Astrocyte (in vitro differentiated cells and primary cell): Measurements from ENCODE around the gene UNG.

ENCODE experiments used
- EZH2 ChIP-seq: IDR thresholded peaks from 2 replicates; pipeline ENCODE4 v1.6.1; 2012; ENCODE audit warnings: mild to moderate bottlenecking, low read length, inconsistent platforms; ENCODE audit not compliant: insufficient read depth
- TF ChIP-seq, protein P1 (sequence below): IDR thresholded peaks from 2 replicates; pipeline ENCODE4 v1.5.1; 2011; ENCODE audit warnings: low read depth, mild to moderate bottlenecking, inconsistent platforms, low read length, moderate library complexity; ENCODE audit not compliant: insufficient read depth

DNA sequence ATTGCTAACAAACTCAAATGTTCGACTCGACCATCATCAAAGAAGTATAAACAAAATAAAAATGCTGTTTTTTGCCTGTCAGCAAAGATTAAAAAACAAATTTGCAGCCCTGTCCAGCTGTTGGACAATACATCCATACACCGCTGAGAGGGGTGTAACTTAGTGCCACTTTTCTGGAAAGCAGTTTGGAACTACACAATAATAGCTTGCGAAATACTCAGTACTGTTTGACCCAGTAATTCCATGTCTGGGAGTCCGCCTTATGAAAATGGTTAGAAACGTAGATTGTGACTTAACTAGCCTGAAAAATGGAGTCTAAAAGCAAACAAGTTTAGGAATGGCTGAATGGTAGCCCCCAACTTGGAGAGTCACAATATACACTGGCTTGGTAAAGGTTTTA lies 38.6 kb upstream of the UNG start:
- TF ChIP-seq, protein P1, sequence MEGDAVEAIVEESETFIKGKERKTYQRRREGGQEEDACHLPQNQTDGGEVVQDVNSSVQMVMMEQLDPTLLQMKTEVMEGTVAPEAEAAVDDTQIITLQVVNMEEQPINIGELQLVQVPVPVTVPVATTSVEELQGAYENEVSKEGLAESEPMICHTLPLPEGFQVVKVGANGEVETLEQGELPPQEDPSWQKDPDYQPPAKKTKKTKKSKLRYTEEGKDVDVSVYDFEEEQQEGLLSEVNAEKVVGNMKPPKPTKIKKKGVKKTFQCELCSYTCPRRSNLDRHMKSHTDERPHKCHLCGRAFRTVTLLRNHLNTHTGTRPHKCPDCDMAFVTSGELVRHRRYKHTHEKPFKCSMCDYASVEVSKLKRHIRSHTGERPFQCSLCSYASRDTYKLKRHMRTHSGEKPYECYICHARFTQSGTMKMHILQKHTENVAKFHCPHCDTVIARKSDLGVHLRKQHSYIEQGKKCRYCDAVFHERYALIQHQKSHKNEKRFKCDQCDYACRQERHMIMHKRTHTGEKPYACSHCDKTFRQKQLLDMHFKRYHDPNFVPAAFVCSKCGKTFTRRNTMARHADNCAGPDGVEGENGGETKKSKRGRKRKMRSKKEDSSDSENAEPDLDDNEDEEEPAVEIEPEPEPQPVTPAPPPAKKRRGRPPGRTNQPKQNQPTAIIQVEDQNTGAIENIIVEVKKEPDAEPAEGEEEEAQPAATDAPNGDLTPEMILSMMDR, result no peak
- TF ChIP-seq EZH2, result no peak
